HG03432 (cell line): Measurements from ENCODE around the gene MLXIP.
"Not testable (repeated sequence)": the region's sequence is repeated elsewhere in the genome, so short reads cannot be mapped to it uniquely, and the experiment has no call there.

Experiments used
- ATAC-seq: cut with Tn5 transposase; IDR thresholded peaks from one replicate; pipeline ENCODE4 v1.9.1; 2021; ENCODE audit warnings: mild to moderate bottlenecking, moderate library complexity; ENCODE audit not compliant: unreplicated experiment

The MLXIP gene

GRCh38 chr12:122145505-122146330 is 67.2 kb downstream of the MLXIP start:
- ATAC-seq, result no peak

- ATAC-seq, result no peak
Observed at GRCh38 chr12:122147514-122148290, 69.1 kb downstream of the MLXIP start.

GRCh38 chr12:122148657-122149056 is 70.1 kb downstream of the MLXIP start:
- no peak for ATAC-seq

- no peak for ATAC-seq
Observed at GRCh38 chr12:122150127-122150681, 71.6 kb downstream of the MLXIP start.

- no peak for ATAC-seq
Observed at GRCh38 chr12:122152754-122153153, 74.2 kb downstream of the MLXIP start.

GRCh38 chr12:122155705-122156104 is 77.1 kb downstream of the MLXIP start:
- ATAC-seq, result no peak

GRCh38 chr12:122158700-122159285 is 80.2 kb downstream of the MLXIP start:
- ATAC-seq, result no peak

GRCh38 chr12:122159882-122160281 is 81.3 kb downstream of the MLXIP start:
- no peak for ATAC-seq

GRCh38 chr12:122160761-122161160 is 82.2 kb downstream of the MLXIP start:
- no peak for ATAC-seq

- ATAC-seq, result no peak
Observed at GRCh38 chr12:122161682-122162081, 83.1 kb downstream of the MLXIP start.

GRCh38 chr12:122162976-122163375 is 84.4 kb downstream of the MLXIP start:
- no peak for ATAC-seq

- no peak for ATAC-seq
Observed at GRCh38 chr12:122166422-122167349, 88.1 kb downstream of the MLXIP start.

- ATAC-seq, result no peak
Observed at GRCh38 chr12:122167356-122167925, 88.9 kb downstream of the MLXIP start.

- no peak for ATAC-seq
Observed at GRCh38 chr12:122168492-122168891, 89.9 kb downstream of the MLXIP start.

- no peak for ATAC-seq
Observed at GRCh38 chr12:122171399-122171798, 92.8 kb downstream of the MLXIP start.

GRCh38 chr12:122172262-122172939 is 93.8 kb downstream of the MLXIP start:
- no peak for ATAC-seq

- no peak for ATAC-seq
Observed at GRCh38 chr12:122174155-122174845, 95.7 kb downstream of the MLXIP start, which contains the start of gene IL31. Gene IL31, minus strand, starts transcription at chr12:122174221. Its CDS starts 49 bp downstream, at chr12:122174172.

- ATAC-seq, result not testable (repeated sequence)
Observed at GRCh38 chr12:122176473-122176872, 97.9 kb downstream of the MLXIP start.
